Stomach (tissue), 4 donors: ENCODE measurements around the gene RNF115.

Experiments
- CTCF ChIP-seq, 7 experiments: fragments of 450-650 bp in 4 of 7; fragments of 200-600 bp in 3 of 7; sonication (generic) in 3 of 7; IDR thresholded peaks; one replicate each; pipeline ENCODE4 v1.5.1; 2016 to 2019; ENCODE audit warnings: antibody characterized with exemption in 7 of 7, control low read depth in 2 of 7, mild to moderate bottlenecking in 1 of 7
- EP300 ChIP-seq: sonication (generic); formaldehyde crosslinking; IDR thresholded peaks from one replicate; pipeline ENCODE4 v1.6.1; 2017; ENCODE audit warnings: antibody characterized with exemption

- no peak for TF ChIP-seq CTCF (IDR thresholded peaks at IDR 0.05)
- no peak for TF ChIP-seq EP300
These were observed 13.8 kb upstream of the RNF115 start for GRCh38 chr1:145837656-145838055.
